ENCODE measurements around the gene SNAP91. TPM values are rescaled to one million over a fixed set of nuclear protein-coding genes. Genes with fewer than 3 reads are reported as not detected.

SNAP91 gene
- total RNA-seq, 1 donor from 2014 or later, result 0.11 TPM

DNA sequence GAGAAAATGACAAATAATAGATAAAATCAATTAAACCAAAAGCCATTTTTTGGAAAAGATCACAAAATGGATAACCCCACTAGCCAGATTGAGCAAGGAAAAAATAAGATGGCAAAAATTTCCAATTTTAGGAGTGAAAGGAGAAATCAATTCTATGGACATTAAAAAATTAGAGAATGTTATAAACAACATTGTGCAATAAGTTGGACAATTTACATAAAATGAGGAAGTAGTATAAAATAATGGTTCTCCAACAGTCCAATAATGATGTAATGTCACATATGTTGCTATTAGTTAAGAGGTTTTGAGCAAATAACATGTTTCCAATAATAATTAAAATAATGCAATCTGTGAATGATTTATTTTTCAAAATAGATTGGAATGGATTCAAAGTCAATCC, 3.1 kb upstream of the SNAP91 start:
- Mint-ChIP-seq H3K4me3 (ENCODE audit: unreplicated experiment) (no peak overlapping the region), H3K4me1 (ENCODE audit: unreplicated experiment) (peaks cover 10% of the 10 kb centered on the region)

DNA sequence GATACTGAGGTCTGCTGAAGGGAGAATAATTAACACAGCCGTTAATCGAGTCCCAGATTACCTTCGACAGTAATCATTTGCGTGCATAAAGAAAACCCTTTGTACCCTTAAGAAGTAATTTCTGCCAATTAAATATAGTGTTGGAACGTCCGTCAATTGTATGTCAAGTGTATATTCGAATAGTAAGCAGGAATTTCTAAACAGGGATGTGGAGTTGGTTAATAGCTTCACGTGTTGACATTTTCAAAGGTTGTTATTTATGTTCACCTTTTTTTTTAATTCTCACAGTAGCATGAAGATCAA, 798 bp upstream of the SNAP91 start:
- H3K27me3 Mint-ChIP-seq (ENCODE audit: unreplicated experiment), result peaks cover 49% of the 10 kb centered on the region
- peaks cover 10% of the 10 kb centered on the region for H3K4me1 Mint-ChIP-seq (ENCODE audit: unreplicated experiment)
- H3K4me3 Mint-ChIP-seq (ENCODE audit: unreplicated experiment), result peak overlapping the region; percentile 76
- no peaks in the 10 kb centered on the region for H3K36me3 Mint-ChIP-seq (ENCODE audit: unreplicated experiment)
- peaks cover 18% of the 10 kb centered on the region for H3K9me3 Mint-ChIP-seq (ENCODE audit: unreplicated experiment)
- DNase-seq (ENCODE audit: extremely low spot score, unreplicated experiment), result no peak
- H3K27ac Mint-ChIP-seq (ENCODE audit: unreplicated experiment), result no peak overlapping the region
- TF ChIP-seq, protein P1, sequence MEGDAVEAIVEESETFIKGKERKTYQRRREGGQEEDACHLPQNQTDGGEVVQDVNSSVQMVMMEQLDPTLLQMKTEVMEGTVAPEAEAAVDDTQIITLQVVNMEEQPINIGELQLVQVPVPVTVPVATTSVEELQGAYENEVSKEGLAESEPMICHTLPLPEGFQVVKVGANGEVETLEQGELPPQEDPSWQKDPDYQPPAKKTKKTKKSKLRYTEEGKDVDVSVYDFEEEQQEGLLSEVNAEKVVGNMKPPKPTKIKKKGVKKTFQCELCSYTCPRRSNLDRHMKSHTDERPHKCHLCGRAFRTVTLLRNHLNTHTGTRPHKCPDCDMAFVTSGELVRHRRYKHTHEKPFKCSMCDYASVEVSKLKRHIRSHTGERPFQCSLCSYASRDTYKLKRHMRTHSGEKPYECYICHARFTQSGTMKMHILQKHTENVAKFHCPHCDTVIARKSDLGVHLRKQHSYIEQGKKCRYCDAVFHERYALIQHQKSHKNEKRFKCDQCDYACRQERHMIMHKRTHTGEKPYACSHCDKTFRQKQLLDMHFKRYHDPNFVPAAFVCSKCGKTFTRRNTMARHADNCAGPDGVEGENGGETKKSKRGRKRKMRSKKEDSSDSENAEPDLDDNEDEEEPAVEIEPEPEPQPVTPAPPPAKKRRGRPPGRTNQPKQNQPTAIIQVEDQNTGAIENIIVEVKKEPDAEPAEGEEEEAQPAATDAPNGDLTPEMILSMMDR (IDR thresholded peaks at IDR 0.05), result no peak

More for the DNA sequence above, 3.1 kb upstream of the SNAP91 start:
- no peak overlapping the region for H3K27ac Mint-ChIP-seq (ENCODE audit: unreplicated experiment)
- peaks cover 31% of the 10 kb centered on the region for H3K27me3 Mint-ChIP-seq (ENCODE audit: unreplicated experiment)
- H3K36me3 Mint-ChIP-seq (ENCODE audit: unreplicated experiment), result no peaks in the 10 kb centered on the region
- DNase-seq (ENCODE audit: extremely low spot score, unreplicated experiment), result no peak
- peaks cover 18% of the 10 kb centered on the region for H3K9me3 Mint-ChIP-seq (ENCODE audit: unreplicated experiment)
- TF ChIP-seq, protein P1 (IDR thresholded peaks at IDR 0.05), result no peak

GRCh38 chr6:83708546-83708969, 343 bp downstream of the SNAP91 start:
- H3K4me3 Mint-ChIP-seq (ENCODE audit: unreplicated experiment), result peak overlapping the region; percentile 71
- peaks cover 18% of the 10 kb centered on the region for H3K9me3 Mint-ChIP-seq (ENCODE audit: unreplicated experiment)
- TF ChIP-seq, protein P1 (IDR thresholded peaks at IDR 0.05), result no peak
- H3K27me3 Mint-ChIP-seq (ENCODE audit: unreplicated experiment), result peaks cover 59% of the 10 kb centered on the region
- H3K36me3 Mint-ChIP-seq (ENCODE audit: unreplicated experiment), result no peaks in the 10 kb centered on the region
- no peak for DNase-seq (ENCODE audit: extremely low spot score, unreplicated experiment)
- no peak overlapping the region for H3K27ac Mint-ChIP-seq (ENCODE audit: unreplicated experiment)
- H3K4me1 Mint-ChIP-seq (ENCODE audit: unreplicated experiment), result peaks cover 10% of the 10 kb centered on the region

DNA sequence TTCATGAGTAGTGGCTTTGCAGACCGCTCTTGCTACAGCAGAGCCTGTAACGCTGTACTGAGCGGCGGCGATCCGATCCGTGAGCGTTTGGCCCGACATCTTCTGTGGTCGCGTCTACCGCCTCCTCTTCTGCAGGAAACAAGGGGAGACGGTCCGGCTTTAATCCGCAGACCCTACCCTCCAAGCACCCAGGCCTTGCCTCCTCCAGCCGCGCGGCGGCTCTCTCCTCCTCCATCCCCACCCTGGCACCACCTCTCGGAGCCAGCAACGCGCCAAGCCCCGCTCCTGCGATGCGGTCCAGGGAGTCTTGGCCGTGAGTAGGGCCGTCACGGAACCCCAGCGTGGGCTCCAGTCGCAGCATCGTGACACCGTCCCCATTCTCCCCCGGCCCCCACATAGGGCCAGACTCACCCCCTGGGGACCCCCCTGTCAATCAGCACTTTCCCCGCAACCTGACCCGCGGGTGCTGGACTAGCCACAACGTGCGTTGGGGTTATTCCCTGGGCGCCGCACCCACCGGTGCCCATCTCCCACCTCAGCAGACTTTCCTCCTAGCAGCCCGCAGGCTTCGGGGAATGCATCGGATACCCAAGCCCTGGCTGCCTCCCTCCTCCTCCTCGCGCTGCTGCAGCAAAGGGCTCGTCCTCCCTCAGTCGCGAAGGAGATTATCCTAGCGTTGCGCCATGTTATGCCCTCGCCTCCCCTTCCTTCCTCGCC, 914 bp downstream of the SNAP91 start:
- Mint-ChIP-seq H3K27me3 (ENCODE audit: unreplicated experiment) (peaks cover 61% of the 10 kb centered on the region), H3K9me3 (ENCODE audit: unreplicated experiment) (peaks cover 18% of the 10 kb centered on the region), H3K36me3 (ENCODE audit: unreplicated experiment) (no peaks in the 10 kb centered on the region), H3K27ac (ENCODE audit: unreplicated experiment) (no peak overlapping the region), H3K4me1 (ENCODE audit: unreplicated experiment) (peaks cover 10% of the 10 kb centered on the region), H3K4me3 (ENCODE audit: unreplicated experiment) (peak overlapping the region; percentile 71)
- DNase-seq (ENCODE audit: extremely low spot score, unreplicated experiment), result no peak
- TF ChIP-seq, protein P1 (IDR thresholded peaks at IDR 0.05), result no peak

- TF ChIP-seq, protein P1 (IDR thresholded peaks at IDR 0.05), result no peak
- peaks cover 68% of the 10 kb centered on the region for H3K27me3 Mint-ChIP-seq (ENCODE audit: unreplicated experiment)
- H3K36me3 Mint-ChIP-seq (ENCODE audit: unreplicated experiment), result no peaks in the 10 kb centered on the region
- DNase-seq (ENCODE audit: extremely low spot score, unreplicated experiment), result no peak
- no peaks in the 10 kb centered on the region for H3K9me3 Mint-ChIP-seq (ENCODE audit: unreplicated experiment)
- no peak overlapping the region for H3K4me3 Mint-ChIP-seq (ENCODE audit: unreplicated experiment)
- peaks cover under 1% of the 10 kb centered on the region for H3K4me1 Mint-ChIP-seq (ENCODE audit: unreplicated experiment)
- H3K27ac Mint-ChIP-seq (ENCODE audit: unreplicated experiment), result no peak overlapping the region
Measured at GRCh38 chr6:83702749-83703148, 6.2 kb downstream of the SNAP91 start.

Measured in osteocyte (in vitro differentiated cells).